ENCODE measurements around the gene BSN.
"Not testable (repeated sequence)": the region's sequence is repeated elsewhere in the genome, so short reads cannot be mapped to it uniquely, and the experiment has no call there.

Gene BSN

DNA sequence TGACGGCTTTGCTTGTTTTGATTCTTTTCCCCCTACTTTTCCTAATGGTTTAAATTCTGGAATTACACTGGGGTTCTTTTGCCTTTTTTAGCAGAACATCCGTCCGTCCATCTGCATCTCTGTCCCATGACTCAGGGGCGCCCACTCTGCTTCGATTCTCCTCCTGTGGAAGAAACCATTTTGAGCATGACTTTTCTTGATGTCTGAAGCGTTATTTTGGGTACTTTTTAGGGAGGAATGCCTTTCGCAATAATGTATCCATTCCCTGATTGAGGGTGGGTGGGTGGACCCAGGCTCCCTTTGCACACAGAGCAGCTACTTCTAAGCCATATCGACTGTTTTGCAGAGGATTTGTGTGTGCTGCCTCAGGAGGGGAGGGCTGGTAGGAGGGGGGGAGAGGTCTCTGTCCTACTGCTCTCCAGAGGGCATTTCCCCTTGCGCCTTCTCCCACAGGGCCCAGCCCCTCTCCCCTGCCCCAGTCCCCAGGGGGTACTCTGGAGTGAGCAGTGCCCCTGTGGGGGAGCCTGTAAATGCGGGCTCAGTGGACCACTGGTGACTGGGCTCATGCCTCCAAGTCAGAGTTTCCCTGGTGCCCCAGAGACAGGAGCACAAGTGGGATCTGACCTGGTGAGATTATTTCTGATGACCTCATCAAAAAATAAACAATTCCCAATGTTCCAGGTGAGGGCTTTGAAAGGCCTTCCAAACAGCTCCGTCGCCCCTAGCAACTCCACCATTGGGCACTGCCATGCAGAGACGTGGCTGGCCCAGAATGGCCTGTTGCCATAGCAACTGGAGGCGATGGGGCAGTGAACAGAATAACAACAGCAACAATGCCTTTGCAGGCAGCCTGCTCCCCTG, 19.5 kb upstream of the BSN start:
- peak; percentile 42 for DNase-seq

DNA sequence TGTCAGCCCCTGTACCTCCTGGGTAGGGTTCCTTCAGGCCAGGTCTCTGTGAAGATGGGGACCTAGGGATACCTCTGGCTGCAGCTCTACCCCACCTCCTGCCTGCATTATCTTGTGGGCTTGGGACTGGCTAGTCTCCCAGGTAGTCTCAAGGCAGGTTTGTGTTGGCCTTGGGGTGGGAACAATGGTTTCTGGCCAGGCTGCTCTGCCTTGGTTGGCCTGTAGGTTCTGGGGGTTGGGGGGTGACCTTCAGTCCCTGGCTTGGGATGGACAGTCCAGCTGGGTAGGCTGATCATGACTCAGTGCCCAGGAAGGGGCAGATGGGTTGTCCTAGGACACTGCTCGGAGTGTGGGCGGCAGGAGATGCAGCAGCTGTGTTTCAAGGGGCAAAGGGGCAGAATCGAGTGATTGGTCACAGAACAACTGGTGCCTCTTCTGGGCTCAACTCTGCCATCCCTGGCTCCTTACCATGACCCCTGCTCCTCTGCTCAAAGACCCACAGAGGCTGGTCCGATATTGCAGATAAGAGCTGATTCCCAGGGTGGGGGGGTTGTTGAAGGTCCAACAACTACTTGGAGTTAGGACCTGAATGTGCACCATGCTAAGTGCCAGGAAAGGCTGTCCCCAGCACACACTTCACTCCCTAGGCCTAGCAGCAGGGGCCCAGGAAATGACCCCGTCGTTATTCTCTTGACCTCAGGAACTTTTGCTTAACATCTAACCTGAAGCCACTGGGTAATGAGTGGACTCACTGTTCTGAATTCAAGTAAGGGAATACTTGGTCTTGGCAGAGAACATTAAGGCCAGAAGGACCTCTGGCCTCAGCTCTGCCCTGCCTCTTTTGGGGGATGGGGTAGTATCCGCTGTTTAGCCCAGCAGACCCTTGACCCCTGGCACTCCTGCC, 18.1 kb upstream of the BSN start:
- no peak for DNase-seq

DNA sequence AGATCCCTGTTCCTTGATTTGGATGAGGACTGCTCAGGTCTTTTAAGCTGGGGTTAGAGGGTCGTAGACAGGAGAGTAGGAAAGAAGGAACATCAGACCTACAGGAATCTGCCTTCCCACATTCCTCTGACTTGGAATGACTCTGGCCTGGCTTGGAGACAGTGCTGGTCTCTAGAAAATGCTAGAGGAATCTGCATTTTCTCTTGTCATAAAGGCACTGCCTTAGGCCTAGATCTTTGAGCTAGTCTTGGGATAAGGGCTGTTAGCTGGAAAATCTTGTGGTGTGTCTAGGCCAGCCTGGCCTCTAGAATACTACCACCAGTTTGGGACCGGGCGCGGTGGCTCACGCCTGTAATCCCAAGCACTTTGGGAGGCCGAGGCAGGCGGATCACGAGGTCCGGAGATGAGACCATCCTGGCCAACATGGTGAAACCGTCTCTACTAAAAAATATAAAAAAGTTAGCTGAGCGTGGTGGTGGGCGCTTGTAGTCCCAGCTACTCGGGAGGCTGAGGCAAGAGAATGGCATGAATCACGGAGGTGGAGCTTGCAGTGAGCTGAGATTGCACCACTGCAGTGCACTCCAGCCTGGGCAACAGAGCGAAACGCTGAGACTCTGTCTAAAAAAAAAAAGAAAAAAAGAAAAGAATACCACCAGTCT, 17.3 kb upstream of the BSN start:
- no peak for DNase-seq

DNA sequence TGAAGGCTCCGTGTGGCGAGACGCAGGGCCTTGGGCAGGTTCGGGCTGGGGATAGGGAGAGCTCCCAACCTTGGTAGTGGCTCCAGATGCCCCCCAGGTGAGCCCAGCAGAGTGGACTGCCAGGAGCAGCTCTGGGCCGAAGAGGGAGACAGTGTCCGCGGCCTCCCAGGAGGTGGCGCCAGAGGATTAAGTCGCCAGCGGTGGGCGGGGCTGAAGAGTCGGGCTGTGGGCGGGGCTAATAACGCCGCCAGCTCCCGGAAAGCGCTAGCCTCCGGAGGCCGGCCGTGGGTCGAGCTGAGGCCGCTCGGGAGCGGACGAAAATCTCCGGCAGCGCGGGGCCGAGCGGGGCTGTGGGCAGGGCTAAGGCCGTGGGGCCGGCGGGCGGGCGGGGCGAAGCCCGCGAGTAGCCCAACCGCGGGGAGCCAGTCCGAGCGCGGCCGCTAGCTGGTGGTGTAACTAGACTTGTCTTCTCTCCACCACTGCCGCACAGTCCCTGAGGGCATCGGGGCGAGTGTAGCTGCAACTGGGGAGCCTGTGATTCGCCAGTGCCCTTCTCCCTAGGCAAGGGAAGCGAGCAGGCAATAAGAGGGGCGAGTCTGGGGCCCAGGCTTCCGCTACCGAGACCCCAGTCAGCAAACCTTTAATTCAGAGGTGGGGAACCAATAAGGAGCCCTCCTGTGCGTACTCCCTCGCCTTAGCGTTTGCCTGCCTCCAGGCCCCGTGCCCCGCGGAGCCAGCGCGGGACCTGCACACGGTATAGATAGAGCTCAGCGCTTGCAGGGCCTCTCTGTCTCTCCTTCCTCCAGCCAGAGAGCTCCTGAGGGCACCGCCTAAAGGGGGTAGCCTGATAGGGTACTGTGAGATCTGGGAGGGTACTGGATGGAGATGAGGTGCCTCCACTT, 14.4 kb upstream of the BSN start:
- peak; percentile 80 for DNase-seq

DNA sequence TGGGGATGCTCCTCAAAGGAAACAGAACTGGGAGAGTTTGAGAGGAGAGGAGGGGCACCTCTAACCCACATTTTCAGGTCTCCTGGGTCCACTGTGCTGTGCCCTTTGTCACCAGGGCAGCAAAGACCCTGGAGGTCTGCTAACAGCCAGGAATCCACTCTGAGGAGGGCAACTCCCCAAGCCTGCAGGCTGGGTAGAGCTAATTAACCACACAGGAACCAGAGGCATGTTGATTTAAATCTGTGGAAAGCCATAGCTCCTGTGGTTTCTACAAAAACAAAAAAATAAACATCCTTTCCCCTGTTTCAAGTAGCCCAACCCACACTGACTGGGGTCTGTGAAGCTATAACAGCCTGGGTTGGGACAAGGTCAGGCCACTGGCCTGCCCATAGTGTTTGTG, 2.2 kb upstream of the BSN start:
- no peak for DNase-seq

DNA sequence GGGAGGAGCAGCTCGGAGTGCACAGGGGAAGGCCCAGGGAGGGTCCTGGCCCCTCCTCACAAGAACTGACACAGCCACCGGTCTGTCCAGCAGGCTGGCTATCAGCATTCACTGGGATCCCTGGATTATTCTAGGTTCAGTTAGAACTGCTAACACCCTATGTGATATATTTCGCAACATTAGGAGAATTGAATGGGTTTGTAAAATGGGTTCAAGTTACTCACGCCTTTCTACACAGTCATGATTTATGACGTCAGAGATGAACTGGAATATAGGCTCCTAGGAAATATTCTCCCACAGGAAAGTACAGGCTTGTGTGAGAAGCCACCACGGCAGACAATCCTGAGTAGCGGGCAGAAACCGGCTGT, 969 bp upstream of the BSN start:
- DNase-seq: no peak

DNA sequence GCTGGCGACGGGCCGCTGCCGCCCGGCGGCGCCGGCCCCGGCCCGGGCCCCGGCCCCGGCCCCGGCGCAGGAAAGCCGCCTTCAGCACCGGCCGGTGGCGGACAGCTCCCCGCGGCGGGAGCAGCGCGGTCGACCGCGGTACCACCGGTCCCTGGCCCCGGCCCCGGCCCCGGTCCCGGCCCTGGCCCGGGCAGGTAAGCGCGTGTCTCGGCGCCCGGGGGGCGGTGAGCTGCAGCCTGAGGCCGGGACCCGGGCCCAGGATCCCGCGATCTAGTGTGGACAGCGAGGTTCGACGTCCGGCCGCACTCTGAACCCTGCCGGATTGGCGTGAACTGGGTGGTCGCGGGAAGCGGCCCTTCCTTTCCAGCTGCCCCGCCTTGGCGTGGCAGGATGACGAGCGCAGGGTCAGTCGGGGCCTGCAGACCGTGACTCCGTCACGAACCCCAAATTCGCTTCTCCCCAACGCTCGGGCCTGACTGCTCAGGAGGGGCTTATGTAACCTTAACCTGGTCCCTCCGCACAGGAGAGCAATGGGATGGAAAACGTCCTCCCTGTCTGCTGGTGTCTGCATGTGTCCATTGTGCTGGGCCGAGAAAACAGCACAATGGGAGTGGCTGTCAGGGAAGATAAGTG, 472 bp downstream of the BSN start:
- no peak for DNase-seq

DNA sequence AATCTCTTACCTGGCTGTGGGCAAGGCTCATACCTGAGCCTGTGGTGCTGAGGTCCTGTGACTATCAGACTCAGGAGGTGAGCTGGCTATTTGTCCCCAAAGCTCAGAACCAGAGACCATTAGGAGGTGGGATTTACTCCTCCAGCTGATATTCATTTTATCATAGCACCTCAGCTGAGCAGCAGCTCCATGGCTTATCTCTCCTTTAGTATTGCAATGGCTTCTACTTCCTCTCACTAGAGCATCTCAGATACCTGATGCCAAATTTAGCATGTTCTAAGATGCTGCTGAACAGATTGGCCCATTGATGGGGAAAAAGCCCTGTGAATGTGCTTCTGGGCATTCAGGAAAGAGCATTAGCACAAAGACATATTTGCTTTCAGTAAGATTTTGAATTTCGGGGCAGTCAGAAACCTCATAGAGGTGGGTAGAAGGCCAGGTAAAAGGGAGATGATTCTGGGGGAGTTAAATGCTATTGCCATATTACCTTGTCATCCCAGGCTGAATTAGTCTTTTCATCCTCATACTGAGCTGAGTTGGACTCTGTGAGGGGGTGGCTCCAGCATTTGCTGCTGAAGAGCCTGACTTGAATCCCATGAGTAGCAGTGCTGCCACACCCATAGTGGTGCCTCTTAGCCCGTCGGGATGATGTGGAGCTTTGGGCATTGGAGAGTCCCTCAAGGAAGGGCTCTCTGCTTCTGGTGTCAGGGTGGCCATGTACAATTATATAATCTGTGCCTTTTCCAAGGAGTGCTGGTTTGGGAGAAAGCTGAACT, 2.4 kb downstream of the BSN start:
- DNase-seq: no peak

DNA sequence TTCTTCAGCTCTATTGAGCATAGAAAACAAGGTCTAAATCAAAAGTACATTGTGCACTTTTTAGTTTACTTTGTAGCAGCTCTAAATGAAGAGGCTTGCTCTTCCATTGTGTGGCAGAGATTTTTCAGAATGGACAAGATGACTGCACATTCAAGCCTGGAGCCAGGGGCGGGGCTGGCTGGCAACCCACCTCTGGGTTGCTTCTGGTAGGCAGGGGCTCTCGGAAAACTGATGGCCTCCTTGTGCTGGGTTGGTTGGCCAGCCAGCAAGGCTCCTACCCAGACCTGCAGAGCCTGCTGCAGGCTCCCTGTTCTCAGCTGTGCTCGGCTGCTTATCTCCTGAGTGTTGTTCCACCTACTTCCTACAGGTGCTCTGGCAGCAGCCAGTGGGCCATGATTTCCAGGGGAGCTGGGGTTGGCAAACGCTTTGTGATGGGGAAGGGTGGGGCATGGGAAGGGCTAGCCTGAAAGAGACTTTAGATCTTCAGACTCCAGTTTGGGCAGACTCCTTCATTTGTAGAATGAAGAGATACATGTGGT, 8.8 kb downstream of the BSN start:
- DNase-seq: no peak

DNA sequence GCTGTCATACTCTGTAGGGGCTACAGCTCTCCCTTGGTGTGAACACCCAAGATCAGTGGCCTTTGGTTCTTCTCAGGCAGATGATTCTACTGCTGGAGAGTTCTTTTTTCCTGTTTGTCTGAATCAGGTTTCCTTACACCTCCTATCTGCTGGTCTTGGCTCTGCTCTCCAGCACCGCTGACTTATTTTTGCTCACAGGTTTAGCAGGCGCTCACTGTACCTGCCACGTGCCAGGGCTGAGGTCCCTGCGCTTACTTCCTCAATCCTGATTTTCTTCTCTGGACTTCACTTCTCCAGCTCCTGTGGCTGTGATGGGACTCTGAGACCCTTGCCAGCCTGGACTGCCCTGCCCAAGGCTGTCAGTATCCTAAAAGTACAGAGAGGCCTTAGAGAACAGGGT, 9.5 kb downstream of the BSN start:
- no peak for DNase-seq

DNA sequence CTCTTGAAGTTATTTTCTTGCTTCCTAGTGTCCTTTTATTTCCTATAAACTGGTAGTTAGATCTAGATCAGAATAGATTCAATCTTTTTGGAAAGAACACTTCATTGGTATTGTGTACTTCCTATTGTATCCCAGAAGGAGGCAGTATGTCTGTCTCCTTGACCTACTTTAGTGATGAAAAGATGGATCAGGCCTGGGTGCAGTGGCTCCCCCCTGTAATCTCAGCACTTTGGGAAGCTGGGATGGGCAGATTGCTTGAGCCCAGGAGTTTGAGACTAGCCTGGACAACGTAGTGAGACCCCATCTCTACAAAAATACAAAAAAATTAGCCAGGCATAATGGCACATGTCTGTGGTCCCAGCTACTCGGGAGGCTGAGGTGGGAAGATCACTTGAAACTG, 12.0 kb downstream of the BSN start:
- no peak for DNase-seq

DNA sequence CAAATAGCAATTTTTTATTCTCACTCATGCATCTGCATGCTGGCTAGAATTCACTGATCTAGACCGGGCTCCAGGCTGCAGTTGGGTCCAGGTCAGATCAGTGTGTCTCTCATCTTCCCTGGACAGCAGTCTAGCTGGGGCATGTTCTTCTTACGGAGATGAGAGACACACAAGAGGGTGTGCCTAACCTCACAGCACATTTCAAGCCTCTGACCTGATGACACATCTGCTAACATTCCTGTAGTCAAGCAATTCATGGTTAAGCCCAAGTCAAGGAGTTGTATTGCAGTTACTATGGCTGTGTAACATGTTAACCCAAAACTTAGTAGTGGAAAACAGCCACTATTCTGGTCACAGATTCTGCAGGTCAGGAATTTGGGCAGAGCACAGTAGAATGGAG, 13.1 kb downstream of the BSN start:
- no peak for DNase-seq

DNA sequence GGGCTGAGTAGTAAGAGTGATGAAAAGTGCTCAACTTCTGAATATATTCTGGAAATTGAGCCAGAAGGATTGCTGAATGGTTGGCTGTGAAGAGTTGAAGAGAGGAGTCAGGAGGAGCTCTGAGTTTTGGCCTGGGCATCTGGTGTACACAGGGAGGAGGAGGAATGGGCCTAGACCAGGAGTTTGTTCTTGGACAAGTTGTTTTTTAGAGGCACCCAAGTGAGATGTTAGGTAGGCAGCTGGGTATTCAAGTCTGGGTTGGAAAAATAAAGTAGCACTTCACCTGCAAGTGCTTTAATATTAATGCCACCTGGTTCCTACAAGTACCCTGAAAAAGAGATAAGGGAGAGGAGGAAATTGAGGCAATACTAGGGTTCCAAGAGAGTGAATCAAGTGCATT, 14.7 kb downstream of the BSN start:
- DNase-seq: peak; percentile 69

DNA sequence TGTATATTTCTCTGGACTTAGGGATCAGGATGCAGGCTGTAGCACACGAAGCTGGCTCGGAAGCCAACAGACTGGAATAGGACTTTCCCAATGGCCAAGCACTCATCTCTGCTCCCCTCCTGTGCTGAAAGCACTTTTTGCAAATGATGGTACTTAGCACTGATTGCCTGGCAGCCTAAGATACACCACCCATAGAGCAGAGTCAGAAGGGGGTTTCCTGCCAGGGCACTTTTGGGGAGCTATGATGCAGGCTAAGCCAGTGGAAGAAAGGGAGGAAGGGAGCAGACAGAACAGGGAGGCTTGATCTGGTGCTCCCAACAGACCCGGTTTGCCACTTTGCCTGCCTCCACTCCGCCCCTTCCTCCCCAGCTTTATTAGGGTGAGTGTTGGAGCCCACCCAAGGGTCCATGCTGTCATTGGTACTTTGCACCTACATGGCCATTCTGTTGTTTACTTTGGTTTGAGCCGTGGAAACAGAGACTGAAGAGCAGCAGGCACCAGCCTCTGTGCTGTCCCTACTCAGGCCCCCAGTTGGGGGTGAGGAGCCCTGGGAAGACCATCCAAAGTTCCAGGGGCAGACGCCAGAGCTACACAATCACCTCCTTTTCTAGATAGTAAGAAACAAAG, 15.9 kb downstream of the BSN start:
- DNase-seq: peak; percentile 52

DNA sequence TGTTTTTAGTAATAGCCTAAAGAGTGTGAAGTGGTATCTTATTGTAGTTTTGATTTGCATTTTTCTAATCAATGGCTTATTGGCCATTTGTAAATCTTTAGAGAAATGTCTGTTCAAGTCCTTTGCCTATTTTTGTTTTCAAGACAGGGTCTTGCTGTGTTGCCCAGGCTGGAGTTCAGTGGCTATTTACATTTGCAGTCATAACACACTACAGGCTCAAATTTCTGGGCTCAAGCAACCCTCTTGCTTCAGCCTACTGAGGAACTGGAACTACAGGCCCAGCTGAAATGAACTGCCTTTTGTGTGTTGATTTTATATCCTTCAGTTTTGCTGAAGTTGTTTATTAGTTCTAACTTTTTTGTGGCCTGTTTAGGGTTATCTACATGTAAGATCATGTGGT, 27.9 kb downstream of the BSN start:
- no peak for DNase-seq

DNA sequence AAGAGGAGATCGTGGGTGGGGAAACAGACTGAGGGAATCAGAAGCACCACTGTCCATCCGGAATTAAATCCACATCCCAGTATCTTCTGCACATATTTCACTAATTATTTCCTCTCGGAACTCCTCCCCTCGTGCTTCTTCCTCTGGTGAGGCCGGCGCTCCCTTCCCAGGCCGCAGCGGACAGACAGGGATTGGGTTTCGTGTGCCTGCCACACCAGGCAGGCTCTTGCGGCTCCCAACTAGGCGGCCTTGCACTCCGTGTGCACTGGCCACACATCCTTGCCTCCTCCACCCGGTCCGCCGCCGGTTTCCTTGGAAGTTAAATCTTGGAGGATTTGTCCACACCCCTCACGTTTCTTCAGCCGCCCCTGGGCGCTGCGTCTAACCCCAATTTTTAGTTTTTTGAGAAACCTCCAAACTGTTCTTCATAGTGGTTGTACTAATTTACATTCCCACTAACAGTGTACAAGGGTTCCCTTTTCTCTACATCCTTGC, 31.0 kb downstream of the BSN start:
- DNase-seq: not testable (repeated sequence)

DNA sequence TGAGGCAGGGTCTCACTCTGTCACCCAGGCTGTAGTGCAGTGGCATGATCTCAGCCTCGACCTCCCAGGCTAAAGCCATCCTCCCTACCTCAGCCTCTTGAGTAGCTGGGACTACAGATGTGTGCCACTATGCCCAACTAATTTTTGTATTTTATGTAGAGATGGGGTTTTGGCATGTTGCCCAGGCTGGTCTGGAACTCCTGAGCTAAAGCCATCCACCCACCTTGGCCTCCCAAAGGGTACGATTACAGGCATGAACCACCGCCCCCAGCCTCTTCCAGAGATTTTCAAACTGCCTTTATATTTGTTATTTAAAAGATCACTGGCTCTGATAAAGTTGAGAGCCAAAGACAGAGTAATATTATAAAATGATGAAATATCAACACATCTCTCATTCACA, 37.3 kb downstream of the BSN start:
- peak; percentile 36 for DNase-seq

DNA sequence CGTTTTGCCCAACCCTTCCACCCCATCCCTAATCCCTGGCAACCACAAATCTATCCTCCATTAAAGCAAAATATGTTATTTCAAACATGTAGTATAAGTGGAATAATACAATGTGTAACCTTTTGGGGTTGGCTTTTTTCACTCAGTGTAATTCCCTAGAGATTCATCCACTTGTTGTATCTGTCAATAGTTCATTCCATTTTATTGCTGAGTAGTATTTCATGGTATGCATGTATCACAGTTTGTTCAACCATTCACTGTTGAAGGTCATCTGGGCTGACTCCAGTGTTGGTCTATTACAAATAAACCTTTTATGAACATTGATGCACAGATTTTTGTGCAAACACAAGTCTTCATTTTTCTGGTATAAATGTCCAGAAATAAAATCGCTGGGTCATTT, 38.8 kb downstream of the BSN start:
- DNase-seq: no peak

DNA sequence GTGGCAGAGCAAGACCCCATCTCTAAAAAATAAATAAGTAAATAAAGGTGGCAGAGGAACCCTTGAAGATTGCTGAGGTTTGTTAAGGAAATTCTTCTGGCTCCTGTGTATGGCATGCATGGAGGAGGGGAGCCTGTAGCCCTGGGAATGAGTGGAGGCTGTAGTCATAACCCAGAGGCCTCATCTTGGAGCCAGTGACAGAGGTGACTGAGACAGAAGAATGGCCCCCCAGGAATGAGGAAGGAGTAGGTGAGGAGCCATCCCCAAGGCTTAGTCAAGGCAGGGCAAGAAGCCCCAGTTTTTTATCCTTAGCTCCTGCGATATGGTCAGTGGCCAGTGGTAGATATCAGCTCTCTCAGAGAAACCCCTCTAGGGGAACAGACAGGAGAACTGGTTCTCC, 46.5 kb downstream of the BSN start:
- no peak for DNase-seq

DNA sequence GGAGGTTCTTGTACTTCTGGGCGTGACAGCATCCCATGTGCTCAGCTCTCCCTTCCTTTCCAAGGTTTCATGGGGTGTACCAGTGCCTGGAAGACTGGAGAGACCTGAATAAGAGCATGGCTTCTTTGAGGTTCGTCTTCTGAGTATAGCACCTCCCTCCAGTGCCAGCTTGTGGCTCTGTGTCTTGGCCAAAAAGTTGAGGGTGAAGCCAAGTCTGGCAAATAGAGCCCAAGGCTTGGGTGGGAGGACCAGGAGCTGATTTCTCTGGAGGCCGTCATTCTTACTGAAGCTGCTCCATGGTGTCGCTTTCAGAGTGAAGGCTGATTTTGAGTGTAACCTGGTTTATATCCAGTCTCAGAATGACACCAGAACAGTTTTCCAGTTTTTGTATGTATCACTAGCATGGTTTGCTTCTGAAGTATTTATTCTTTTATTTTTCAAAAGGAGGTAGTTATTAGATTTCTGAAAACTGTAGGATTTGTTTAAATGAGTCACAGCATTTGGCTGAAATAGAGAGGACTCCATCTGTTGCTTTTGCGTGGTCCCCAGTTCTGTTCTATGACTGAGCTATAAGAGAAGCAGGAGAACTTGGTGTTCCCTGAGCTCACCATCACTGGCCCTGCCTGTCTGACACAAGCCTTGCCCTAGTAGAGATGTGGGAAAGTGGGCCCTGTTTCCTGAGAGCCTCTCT, 47.2 kb downstream of the BSN start:
- no peak for DNase-seq

Data from DMS79 treated with DMSO at 0.1 percent for 48 hours (cell line).